GM19467 (cell line): ENCODE data around the gene SF3A1.
A peak's percentile ranks its signal among the peaks of the same experiment; 100 is the strongest.
"Not testable (repeated sequence)": the region's sequence is repeated elsewhere in the genome, so short reads cannot be mapped to it uniquely, and the experiment has no call there.

Experiments
- ATAC-seq: cut with Tn5 transposase; IDR thresholded peaks from one replicate; pipeline ENCODE4 v1.9.1; 2021; ENCODE audit warnings: mild to moderate bottlenecking, moderate library complexity; ENCODE audit not compliant: unreplicated experiment

The SF3A1 gene

GRCh38 chr22:30348809-30349208 is 7.9 kb downstream of the SF3A1 start:
- no peak for ATAC-seq

GRCh38 chr22:30348404-30348803 is 8.3 kb downstream of the SF3A1 start:
- ATAC-seq, result no peak

GRCh38 chr22:30347255-30347892 is 9.3 kb downstream of the SF3A1 start:
- no peak for ATAC-seq

GRCh38 chr22:30344447-30345200 is 12.1 kb downstream of the SF3A1 start:
- no peak for ATAC-seq

- no peak for ATAC-seq
Observed at GRCh38 chr22:30340911-30341685, 15.6 kb downstream of the SF3A1 start.

GRCh38 chr22:30338802-30339201 is 17.9 kb downstream of the SF3A1 start:
- ATAC-seq, result no peak

- not testable (repeated sequence) for ATAC-seq
Observed at GRCh38 chr22:30338341-30338740, 18.4 kb downstream of the SF3A1 start.

GRCh38 chr22:30337461-30337778 is 19.3 kb downstream of the SF3A1 start:
- no peak for ATAC-seq

GRCh38 chr22:30336752-30337460 is 19.8 kb downstream of the SF3A1 start:
- no peak for ATAC-seq

GRCh38 chr22:30335236-30335635 is 21.5 kb downstream of the SF3A1 start:
- no peak for ATAC-seq

GRCh38 chr22:30334646-30335045 is 22.0 kb downstream of the SF3A1 start:
- ATAC-seq, result no peak

- ATAC-seq, result no peak
Observed at GRCh38 chr22:30333707-30334087, 23.0 kb downstream of the SF3A1 start.

- no peak for ATAC-seq
Observed at GRCh38 chr22:30332994-30333706, 23.5 kb downstream of the SF3A1 start.

- no peak for ATAC-seq
Observed at GRCh38 chr22:30332551-30332950, 24.1 kb downstream of the SF3A1 start.

- ATAC-seq, result no peak
Observed at GRCh38 chr22:30328466-30329049, 28.1 kb downstream of the SF3A1 start.

GRCh38 chr22:30327864-30328345 is 28.8 kb downstream of the SF3A1 start:
- no peak for ATAC-seq

- ATAC-seq, result peak; percentile 87
Observed at GRCh38 chr22:30326706-30327362, 29.9 kb downstream of the SF3A1 start, which contains the start of gene TBC1D10A. Gene TBC1D10A (minus strand): TSS chr22:30326941. CDS start chr22:30326881, 60 bp downstream.

GRCh38 chr22:30326255-30326705 is 30.4 kb downstream of the SF3A1 start:
- ATAC-seq, result no peak

- ATAC-seq, result no peak
Observed at GRCh38 chr22:30325724-30326254, 30.9 kb downstream of the SF3A1 start.
